HepG2 (cell line): ENCODE data around the gene LCN2. TPM values are rescaled to one million over a fixed set of nuclear protein-coding genes. Genes with fewer than 3 reads are reported as not detected.
A peak's percentile ranks its signal among the peaks of the same experiment; 100 is the strongest.

Experiments
- ADNP ChIP-seq: sonication (generic); formaldehyde crosslinking; IDR thresholded peaks from 2 replicates; pipeline ENCODE4 v1.4.0; 2020; ENCODE audit warnings: missing genetic modification reagents
- CC2D1A ChIP-seq: sonication (generic); formaldehyde crosslinking; IDR thresholded peaks from 2 replicates; pipeline ENCODE4 v1.8.1; 2023; ENCODE audit warnings: mild to moderate bottlenecking, missing genetic modification reagents
- IKZF1 ChIP-seq: fragments of 450-650 bp; IDR thresholded peaks from 2 replicates; pipeline ENCODE4 v1.7.1; 2016
- MAZ ChIP-seq, 2 experiments: sonication (generic) in 1 of 2; formaldehyde crosslinking in 1 of 2; IDR thresholded peaks; 2 replicates each; pipeline versions ENCODE4 v1.5.0 to v1.6.1; 2012 to 2020; ENCODE audit warnings: low read depth in 2 of 2, mild to moderate bottlenecking in 2 of 2, borderline replicate concordance in 1 of 2, improper control_type of control experiment in 1 of 2, low read length in 1 of 2, missing genetic modification reagents in 1 of 2, moderate library complexity in 1 of 2
- MZF1 ChIP-seq: sonication (generic); formaldehyde crosslinking; IDR thresholded peaks from 2 replicates; pipeline ENCODE4 v1.8.1; 2023; ENCODE audit warnings: mild to moderate bottlenecking, missing genetic modification reagents, borderline replicate concordance
- PRMT3 ChIP-seq: sonication (generic); formaldehyde crosslinking; IDR thresholded peaks from 2 replicates; pipeline ENCODE4 v1.8.1; 2022; ENCODE audit warnings: low read depth, mild to moderate bottlenecking, moderate library complexity, missing genetic modification reagents, borderline replicate concordance
- RBFOX2 ChIP-seq: fragments of 200-400 bp; formaldehyde crosslinking; IDR thresholded peaks from 2 replicates; pipeline ENCODE4 v1.6.1; 2017; ENCODE audit warnings: low read depth, mild to moderate bottlenecking, low read length
- ZNF83 ChIP-seq: sonication (generic); formaldehyde crosslinking; IDR thresholded peaks from 2 replicates; pipeline ENCODE4 v1.4.0; 2020; ENCODE audit warnings: missing genetic modification reagents, mild to moderate bottlenecking, borderline replicate concordance
- ZSCAN9 ChIP-seq: IDR thresholded peaks from 2 replicates; pipeline ENCODE4 v1.6.1; 2016; ENCODE audit warnings: borderline replicate concordance
- polyA plus RNA-seq, 8 experiments: library from polyadenylated mRNA; depleted of rRNA in 3 of 8; stranded (reverse) in 7 of 8; unstranded in 1 of 8; fragments of >200 nt; fragmentation: Illumina TruSeq in 4 of 8; extraction: Trizol in 4 of 8; gene quantifications; 2 replicates each; pipeline versions ENCODE4 v1.2.1 to v1.2.3, GENCODE V29; 2011 to 2016; ENCODE audit warnings: low read depth in 4 of 8, missing spikeins in 1 of 8, mixed read lengths in 1 of 8; ENCODE audit not compliant: insufficient read depth in 1 of 8
- total RNA-seq, 5 experiments: library from RNA; depleted of rRNA; stranded (reverse); fragments of >200 nt; fragmentation: Illumina TruSeq; extraction: Trizol; gene quantifications; 2 replicates each; pipeline ENCODE4 v1.2.3, GENCODE V29; 2016; ENCODE audit warnings: low read depth in 1 of 5
- TF ChIP-seq, protein P1 (sequence below): sonication (generic); formaldehyde crosslinking; IDR thresholded peaks from 2 replicates; pipeline ENCODE4 v1.8.0; 2022; ENCODE audit warnings: missing genetic modification reagents, mild to moderate bottlenecking, moderate library complexity, borderline replicate concordance
- TF ChIP-seq, protein P2 (sequence below): sonication (generic); formaldehyde crosslinking; IDR thresholded peaks from 2 replicates; pipeline ENCODE4 v1.8.0; 2023; ENCODE audit warnings: mild to moderate bottlenecking, missing genetic modification reagents
- TF ChIP-seq, protein P3 (sequence below): sonication (generic); formaldehyde crosslinking; IDR thresholded peaks from 2 replicates; pipeline ENCODE4 v1.5.0; 2020; ENCODE audit warnings: missing genetic modification reagents
- TF ChIP-seq, protein P4 (sequence below): fragments of 450-650 bp; IDR thresholded peaks from 2 replicates; pipeline ENCODE4 v1.6.1; 2017; ENCODE audit warnings: mild to moderate bottlenecking
- TF ChIP-seq, protein P5 (sequence below): IDR thresholded peaks from 2 replicates; pipeline ENCODE4 v1.6.1; 2016; ENCODE audit warnings: low read depth, missing genetic modification reagents, missing compliant biosample characterization

Gene LCN2
- total and polyA plus RNA-seq, 2 of the 13 experiments (the other 11 are each of a cell fraction or from before 2014, with no cell fraction given): 0.38 to 1.4 TPM

DNA sequence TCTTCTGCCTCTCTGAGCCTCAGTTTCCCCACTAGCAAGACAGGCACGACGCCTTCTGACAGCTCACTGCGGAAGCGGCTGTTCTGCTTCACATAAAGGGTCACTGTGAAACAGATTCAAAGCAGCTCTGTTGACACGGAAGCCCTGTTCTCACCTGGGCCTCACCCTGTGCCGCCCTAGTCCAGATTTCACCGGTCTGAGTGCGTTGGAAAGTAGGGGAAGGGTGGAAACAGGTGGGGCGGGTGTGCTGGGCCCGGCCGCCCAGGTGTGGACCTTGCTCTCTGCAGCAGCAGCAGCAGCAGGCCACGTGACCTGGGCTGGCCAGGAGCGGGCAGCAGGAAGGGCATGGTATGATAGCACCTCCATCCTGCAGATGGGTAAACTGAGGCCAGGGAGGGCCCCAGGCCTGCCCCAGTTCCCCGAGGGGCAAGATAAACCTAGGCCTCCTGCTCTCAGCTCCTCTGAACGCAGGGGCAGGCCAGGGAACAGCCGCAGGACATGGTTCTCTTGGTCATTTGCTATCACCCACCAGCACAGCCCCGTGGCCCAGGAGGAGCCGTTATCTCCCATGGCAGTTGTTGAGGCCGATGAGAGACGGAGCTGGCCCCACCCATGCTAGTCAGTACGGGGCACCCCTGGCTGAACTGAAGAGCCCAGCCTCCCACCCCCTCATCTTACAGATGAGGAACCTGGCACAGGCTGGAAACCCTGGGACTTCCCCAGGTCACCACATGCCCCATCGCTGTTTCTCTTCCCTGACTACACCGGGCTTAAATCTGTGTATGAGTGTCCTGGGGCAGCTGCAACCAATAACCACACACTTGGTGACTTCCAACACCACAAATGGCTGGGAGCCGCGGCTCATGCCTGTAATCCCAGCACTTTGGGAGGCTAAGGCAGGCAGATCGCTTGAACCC, 33.8 kb upstream of the LCN2 start (continued):
- TF ChIP-seq MAZ (IDR thresholded peaks at IDR 0.05; ENCODE audit: borderline replicate concordance, low read depth, low read length): no peak; the same call in 1 of the 2 replicates
- TF ChIP-seq MAZ (CRISPR knock-in tag; IDR thresholded peaks at IDR 0.05; ENCODE audit: low read depth): peak; percentile 78; the same call in 1 of the 2 replicates
- TF ChIP-seq ADNP (CRISPR knock-in tag): peak; percentile 61
- no peak; the same call in 1 of the 2 replicates for TF ChIP-seq PRMT3
- TF ChIP-seq, protein P1, sequence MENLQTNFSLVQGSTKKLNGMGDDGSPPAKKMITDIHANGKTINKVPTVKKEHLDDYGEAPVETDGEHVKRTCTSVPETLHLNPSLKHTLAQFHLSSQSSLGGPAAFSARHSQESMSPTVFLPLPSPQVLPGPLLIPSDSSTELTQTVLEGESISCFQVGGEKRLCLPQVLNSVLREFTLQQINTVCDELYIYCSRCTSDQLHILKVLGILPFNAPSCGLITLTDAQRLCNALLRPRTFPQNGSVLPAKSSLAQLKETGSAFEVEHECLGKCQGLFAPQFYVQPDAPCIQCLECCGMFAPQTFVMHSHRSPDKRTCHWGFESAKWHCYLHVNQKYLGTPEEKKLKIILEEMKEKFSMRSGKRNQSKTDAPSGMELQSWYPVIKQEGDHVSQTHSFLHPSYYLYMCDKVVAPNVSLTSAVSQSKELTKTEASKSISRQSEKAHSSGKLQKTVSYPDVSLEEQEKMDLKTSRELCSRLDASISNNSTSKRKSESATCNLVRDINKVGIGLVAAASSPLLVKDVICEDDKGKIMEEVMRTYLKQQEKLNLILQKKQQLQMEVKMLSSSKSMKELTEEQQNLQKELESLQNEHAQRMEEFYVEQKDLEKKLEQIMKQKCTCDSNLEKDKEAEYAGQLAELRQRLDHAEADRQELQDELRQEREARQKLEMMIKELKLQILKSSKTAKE (CRISPR knock-in tag): peak; percentile 94
- TF ChIP-seq, protein P2, sequence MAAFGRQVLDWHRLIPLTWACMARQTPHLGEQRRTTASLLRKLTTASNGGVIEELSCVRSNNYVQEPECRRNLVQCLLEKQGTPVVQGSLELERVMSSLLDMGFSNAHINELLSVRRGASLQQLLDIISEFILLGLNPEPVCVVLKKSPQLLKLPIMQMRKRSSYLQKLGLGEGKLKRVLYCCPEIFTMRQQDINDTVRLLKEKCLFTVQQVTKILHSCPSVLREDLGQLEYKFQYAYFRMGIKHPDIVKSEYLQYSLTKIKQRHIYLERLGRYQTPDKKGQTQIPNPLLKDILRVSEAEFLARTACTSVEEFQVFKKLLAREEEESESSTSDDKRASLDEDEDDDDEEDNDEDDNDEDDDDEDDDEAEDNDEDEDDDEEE (CRISPR knock-in tag): peak; percentile 74; the same call in 1 of the 2 replicates
- TF ChIP-seq ZSCAN9 (CRISPR knock-in tag): peak; percentile 93
- TF ChIP-seq ZNF83: no peak
- no peak for TF ChIP-seq IKZF1
- TF ChIP-seq, protein P3, sequence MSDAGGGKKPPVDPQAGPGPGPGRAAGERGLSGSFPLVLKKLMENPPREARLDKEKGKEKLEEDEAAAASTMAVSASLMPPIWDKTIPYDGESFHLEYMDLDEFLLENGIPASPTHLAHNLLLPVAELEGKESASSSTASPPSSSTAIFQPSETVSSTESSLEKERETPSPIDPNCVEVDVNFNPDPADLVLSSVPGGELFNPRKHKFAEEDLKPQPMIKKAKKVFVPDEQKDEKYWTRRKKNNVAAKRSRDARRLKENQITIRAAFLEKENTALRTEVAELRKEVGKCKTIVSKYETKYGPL: no peak
- TF ChIP-seq, protein P4, sequence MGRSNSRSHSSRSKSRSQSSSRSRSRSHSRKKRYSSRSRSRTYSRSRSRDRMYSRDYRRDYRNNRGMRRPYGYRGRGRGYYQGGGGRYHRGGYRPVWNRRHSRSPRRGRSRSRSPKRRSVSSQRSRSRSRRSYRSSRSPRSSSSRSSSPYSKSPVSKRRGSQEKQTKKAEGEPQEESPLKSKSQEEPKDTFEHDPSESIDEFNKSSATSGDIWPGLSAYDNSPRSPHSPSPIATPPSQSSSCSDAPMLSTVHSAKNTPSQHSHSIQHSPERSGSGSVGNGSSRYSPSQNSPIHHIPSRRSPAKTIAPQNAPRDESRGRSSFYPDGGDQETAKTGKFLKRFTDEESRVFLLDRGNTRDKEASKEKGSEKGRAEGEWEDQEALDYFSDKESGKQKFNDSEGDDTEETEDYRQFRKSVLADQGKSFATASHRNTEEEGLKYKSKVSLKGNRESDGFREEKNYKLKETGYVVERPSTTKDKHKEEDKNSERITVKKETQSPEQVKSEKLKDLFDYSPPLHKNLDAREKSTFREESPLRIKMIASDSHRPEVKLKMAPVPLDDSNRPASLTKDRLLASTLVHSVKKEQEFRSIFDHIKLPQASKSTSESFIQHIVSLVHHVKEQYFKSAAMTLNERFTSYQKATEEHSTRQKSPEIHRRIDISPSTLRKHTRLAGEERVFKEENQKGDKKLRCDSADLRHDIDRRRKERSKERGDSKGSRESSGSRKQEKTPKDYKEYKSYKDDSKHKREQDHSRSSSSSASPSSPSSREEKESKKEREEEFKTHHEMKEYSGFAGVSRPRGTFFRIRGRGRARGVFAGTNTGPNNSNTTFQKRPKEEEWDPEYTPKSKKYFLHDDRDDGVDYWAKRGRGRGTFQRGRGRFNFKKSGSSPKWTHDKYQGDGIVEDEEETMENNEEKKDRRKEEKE: no peak
- peak; percentile 84; the same call in 1 of the 2 replicates for TF ChIP-seq MZF1 (CRISPR knock-in tag)
- no peak for TF ChIP-seq CC2D1A (CRISPR knock-in tag)
- TF ChIP-seq, protein P5, sequence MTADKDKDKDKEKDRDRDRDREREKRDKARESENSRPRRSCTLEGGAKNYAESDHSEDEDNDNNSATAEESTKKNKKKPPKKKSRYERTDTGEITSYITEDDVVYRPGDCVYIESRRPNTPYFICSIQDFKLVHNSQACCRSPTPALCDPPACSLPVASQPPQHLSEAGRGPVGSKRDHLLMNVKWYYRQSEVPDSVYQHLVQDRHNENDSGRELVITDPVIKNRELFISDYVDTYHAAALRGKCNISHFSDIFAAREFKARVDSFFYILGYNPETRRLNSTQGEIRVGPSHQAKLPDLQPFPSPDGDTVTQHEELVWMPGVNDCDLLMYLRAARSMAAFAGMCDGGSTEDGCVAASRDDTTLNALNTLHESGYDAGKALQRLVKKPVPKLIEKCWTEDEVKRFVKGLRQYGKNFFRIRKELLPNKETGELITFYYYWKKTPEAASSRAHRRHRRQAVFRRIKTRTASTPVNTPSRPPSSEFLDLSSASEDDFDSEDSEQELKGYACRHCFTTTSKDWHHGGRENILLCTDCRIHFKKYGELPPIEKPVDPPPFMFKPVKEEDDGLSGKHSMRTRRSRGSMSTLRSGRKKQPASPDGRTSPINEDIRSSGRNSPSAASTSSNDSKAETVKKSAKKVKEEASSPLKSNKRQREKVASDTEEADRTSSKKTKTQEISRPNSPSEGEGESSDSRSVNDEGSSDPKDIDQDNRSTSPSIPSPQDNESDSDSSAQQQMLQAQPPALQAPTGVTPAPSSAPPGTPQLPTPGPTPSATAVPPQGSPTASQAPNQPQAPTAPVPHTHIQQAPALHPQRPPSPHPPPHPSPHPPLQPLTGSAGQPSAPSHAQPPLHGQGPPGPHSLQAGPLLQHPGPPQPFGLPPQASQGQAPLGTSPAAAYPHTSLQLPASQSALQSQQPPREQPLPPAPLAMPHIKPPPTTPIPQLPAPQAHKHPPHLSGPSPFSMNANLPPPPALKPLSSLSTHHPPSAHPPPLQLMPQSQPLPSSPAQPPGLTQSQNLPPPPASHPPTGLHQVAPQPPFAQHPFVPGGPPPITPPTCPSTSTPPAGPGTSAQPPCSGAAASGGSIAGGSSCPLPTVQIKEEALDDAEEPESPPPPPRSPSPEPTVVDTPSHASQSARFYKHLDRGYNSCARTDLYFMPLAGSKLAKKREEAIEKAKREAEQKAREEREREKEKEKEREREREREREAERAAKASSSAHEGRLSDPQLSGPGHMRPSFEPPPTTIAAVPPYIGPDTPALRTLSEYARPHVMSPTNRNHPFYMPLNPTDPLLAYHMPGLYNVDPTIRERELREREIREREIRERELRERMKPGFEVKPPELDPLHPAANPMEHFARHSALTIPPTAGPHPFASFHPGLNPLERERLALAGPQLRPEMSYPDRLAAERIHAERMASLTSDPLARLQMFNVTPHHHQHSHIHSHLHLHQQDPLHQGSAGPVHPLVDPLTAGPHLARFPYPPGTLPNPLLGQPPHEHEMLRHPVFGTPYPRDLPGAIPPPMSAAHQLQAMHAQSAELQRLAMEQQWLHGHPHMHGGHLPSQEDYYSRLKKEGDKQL: peak; percentile 81
- TF ChIP-seq RBFOX2: 0 out of 2 replicates have a peak, but pooled peaks have one; percentile 32
